Breast epithelium (tissue), 3 donors: Measurements from ENCODE around the gene ETFDH.

Experiments used
- CTCF ChIP-seq, 3 donors: fragments of 450-650 bp; IDR thresholded peaks; one replicate each; pipeline ENCODE4 v1.5.1; 2016 to 2017; ENCODE audit warnings: antibody characterized with exemption in 3 of 3, mild to moderate bottlenecking in 3 of 3, moderate library complexity in 3 of 3
- POLR2A ChIP-seq: fragments of 450-650 bp; IDR thresholded peaks from one replicate; pipeline ENCODE4 v1.6.1; 2016; ENCODE audit warnings: antibody characterized with exemption, mild to moderate bottlenecking, moderate library complexity
- POLR2AphosphoS5 ChIP-seq, 3 donors: sonication (generic); formaldehyde crosslinking; IDR thresholded peaks; one replicate each; pipeline ENCODE4 v1.6.1; 2017; ENCODE audit warnings: antibody characterized with exemption in 3 of 3

GRCh38 chr4:158656439-158656838, 15.7 kb upstream of the ETFDH start:
- TF ChIP-seq CTCF (IDR thresholded peaks at IDR 0.05) (no peak), POLR2A (no peak), POLR2AphosphoS5 (IDR thresholded peaks at IDR 0.05) (no peak)
